ENCODE results near the gene NDUFB10. TPM values are rescaled to one million over a fixed set of nuclear protein-coding genes. Genes with fewer than 3 reads are reported as not detected.

Gene NDUFB10
- total RNA-seq, 3 donors from 2014 or later (not counting 1 experiment from before 2014, with no cell fraction given), result 54.5 to 61.1 (median 59.5) TPM

DNA sequence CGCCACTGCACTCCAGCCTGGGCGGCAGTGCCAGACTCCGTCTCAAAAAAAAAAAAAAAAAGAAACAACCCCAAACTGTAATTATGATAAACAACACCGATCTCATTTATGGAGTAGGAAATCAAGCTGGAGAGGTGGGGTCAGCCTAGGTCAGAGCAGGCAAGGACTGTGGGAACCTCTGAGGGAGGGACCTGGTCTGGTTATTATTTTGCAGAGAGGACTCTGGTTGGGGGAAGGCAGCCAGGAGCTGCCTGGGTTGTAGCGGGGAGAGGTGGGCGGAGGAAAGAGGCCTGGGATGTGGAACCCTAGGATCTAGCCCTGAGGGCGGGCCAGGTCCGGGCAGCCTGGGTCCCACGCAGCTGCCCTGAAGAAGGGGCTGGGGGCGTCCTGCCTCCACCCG is 30.2 kb upstream of the NDUFB10 start:
- intact Hi-C loops (cut with micrococcal nuclease), result loop anchor here (2.0 to 10.0 kb wide), 2 partner anchors 64 to 154 kb away; partner anchors contain the start of genes EME2, MRPS34 and NME3
- 34% methylated on average over 11 of the region's 11 CpGs for WGBS (ENCODE audit: insufficient coverage)
- Mint-ChIP-seq H3K4me1 (no peaks in the 10 kb centered on the region), H3K27ac (peak overlapping the region in 1 of 2 donors; percentile 65), H3K36me3 (no peaks in the 10 kb centered on the region), H3K27me3 (ENCODE audit: low read depth in 2 of 2) (peaks cover 5 to 6% of the 10 kb centered on the region in 2 donors), H3K4me3 (peak overlapping the region; percentile 84), H3K9me3 (no peaks in the 10 kb centered on the region)
- TF ChIP-seq, protein P1, sequence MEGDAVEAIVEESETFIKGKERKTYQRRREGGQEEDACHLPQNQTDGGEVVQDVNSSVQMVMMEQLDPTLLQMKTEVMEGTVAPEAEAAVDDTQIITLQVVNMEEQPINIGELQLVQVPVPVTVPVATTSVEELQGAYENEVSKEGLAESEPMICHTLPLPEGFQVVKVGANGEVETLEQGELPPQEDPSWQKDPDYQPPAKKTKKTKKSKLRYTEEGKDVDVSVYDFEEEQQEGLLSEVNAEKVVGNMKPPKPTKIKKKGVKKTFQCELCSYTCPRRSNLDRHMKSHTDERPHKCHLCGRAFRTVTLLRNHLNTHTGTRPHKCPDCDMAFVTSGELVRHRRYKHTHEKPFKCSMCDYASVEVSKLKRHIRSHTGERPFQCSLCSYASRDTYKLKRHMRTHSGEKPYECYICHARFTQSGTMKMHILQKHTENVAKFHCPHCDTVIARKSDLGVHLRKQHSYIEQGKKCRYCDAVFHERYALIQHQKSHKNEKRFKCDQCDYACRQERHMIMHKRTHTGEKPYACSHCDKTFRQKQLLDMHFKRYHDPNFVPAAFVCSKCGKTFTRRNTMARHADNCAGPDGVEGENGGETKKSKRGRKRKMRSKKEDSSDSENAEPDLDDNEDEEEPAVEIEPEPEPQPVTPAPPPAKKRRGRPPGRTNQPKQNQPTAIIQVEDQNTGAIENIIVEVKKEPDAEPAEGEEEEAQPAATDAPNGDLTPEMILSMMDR (IDR thresholded peaks at IDR 0.05), result no peak
- no peak overlapping the region for H3K27ac ChIP-seq (ENCODE audit: low read length)
- H3K4me3 ChIP-seq (ENCODE audit: low read length), result peak overlapping the region; percentile 31
- DNase-seq (peak in 1 of 2 donors; percentile 32), ATAC-seq (peak; percentile 2 to 3 (median 3))
- peaks cover 11% of the 10 kb centered on the region for H3K4me1 ChIP-seq (ENCODE audit: control insufficient read depth, insufficient read depth, low read length)
- H3K27me3 ChIP-seq (ENCODE audit: control insufficient read depth, insufficient read depth, low read length), result no peaks in the 10 kb centered on the region
- no peaks in the 10 kb centered on the region for H3K9me3 ChIP-seq (ENCODE audit: control insufficient read depth, insufficient read depth, low read length)
- H3K36me3 ChIP-seq (ENCODE audit: control insufficient read depth, insufficient read depth, low read length), result no peaks in the 10 kb centered on the region

DNA sequence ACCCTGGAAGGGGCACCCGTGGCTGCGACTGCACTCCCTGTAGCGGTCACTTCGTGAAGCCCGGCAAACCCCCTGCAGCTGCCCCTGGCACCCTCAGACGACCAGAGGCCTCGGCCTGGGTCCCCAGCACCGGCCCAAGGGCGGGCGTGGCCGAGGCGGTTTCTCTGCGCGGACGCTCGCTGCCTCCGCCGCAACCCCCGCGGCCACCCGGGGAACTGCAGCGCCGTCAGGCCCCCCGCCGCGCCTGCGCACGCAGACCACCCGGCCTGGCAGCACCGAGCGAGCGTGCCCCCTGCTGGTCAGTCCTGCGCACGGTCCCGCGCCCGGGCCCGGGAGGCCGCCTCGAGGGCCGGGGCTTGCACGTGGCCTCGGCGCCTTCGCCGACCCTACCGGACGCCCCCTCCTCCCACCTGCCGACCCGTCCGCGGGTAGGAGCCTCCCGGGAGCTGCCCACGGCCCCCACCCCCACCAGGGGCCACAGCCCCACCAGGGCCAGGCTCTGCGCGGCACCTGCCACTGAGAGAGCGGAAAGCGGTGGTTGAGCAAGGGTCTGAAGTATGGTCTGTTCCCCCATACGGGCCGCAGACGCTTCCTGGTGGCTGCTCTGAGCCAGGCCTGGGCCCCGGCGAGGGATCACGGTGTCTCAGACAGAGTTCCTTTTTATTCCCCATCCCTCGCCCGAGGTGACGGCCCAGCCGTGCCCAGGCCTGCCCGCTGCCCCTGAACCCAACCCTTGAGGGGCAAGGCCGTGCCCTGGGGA is 29.6 kb upstream of the NDUFB10 start:
- Mint-ChIP-seq H3K36me3 (no peaks in the 10 kb centered on the region), H3K4me1 (no peaks in the 10 kb centered on the region), H3K4me3 (peak overlapping the region; percentile 72), H3K27ac (peak overlapping the region in 1 of 2 donors; percentile 65), H3K27me3 (ENCODE audit: low read depth in 2 of 2) (peaks cover under 1 to 3% of the 10 kb centered on the region in 2 donors), H3K9me3 (no peaks in the 10 kb centered on the region)
- peak; percentile 99 to 100 (median 100) for ATAC-seq
- TF ChIP-seq, protein P1 (IDR thresholded peaks at IDR 0.05), result peak; percentile 99
- H3K4me1 ChIP-seq (ENCODE audit: control insufficient read depth, insufficient read depth, low read length), result peaks cover 11% of the 10 kb centered on the region
- no peaks in the 10 kb centered on the region for H3K36me3 ChIP-seq (ENCODE audit: control insufficient read depth, insufficient read depth, low read length)
- peak; percentile 95 to 96 for DNase-seq
- no peaks in the 10 kb centered on the region for H3K27me3 ChIP-seq (ENCODE audit: control insufficient read depth, insufficient read depth, low read length)
- H3K4me3 ChIP-seq (ENCODE audit: low read length), result peak overlapping the region; percentile 31
- no peaks in the 10 kb centered on the region for H3K9me3 ChIP-seq (ENCODE audit: control insufficient read depth, insufficient read depth, low read length)
- 10% methylated on average over 70 of the region's 70 CpGs for WGBS (ENCODE audit: insufficient coverage)
- intact Hi-C loops (cut with micrococcal nuclease), result loop anchor here (2.0 to 10.0 kb wide), 2 partner anchors 65 to 155 kb away; partner anchors contain the start of genes EME2, MRPS34 and NME3
- no peak overlapping the region for H3K27ac ChIP-seq (ENCODE audit: low read length)

DNA sequence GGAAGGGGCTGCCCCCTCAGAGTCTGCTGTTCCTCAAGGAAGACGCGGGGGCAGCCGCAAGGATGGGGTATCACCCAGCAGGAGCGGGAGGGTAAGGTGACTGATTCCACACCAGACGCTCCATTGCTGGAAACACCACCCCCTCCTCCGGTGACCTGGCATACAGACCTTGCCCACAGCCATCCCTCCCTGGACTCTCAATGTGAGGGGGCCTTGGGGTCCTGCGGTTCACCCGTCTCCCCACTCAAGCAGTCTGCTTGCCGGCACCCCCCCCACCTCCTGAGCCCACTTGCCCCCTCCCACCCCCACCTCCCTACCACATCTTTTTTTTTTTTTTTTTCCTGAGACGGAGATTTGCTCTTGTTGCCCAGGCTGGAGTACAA is 29.0 kb upstream of the NDUFB10 start:
- no peak overlapping the region for H3K4me3 ChIP-seq (ENCODE audit: low read length)
- peak overlapping the region; percentile 31 for H3K4me3 Mint-ChIP-seq
- H3K9me3 ChIP-seq (ENCODE audit: control insufficient read depth, insufficient read depth, low read length), result no peaks in the 10 kb centered on the region
- H3K4me1 Mint-ChIP-seq, result no peaks in the 10 kb centered on the region
- H3K27ac ChIP-seq (ENCODE audit: low read length), result no peak overlapping the region
- H3K36me3 Mint-ChIP-seq, result no peaks in the 10 kb centered on the region
- no peak for DNase-seq
- H3K27me3 Mint-ChIP-seq (ENCODE audit: low read depth in 2 of 2), result no peaks in the 10 kb centered on the region
- intact Hi-C loops (cut with micrococcal nuclease), result no loop called here
- WGBS (ENCODE audit: insufficient coverage), result 91% methylated on average over 8 of the region's 10 CpGs
- H3K4me1 ChIP-seq (ENCODE audit: control insufficient read depth, insufficient read depth, low read length), result peaks cover 11% of the 10 kb centered on the region
- H3K27ac Mint-ChIP-seq, result no peak overlapping the region
- H3K36me3 ChIP-seq (ENCODE audit: control insufficient read depth, insufficient read depth, low read length), result no peaks in the 10 kb centered on the region
- no peak for ATAC-seq
- no peaks in the 10 kb centered on the region for H3K27me3 ChIP-seq (ENCODE audit: control insufficient read depth, insufficient read depth, low read length)
- no peaks in the 10 kb centered on the region for H3K9me3 Mint-ChIP-seq
- TF ChIP-seq, protein P1 (IDR thresholded peaks at IDR 0.05), result no peak

Measured in natural killer cell (primary cell).